NCI-H1694 treated with DMSO at 0.1 percent for 48 hours (cell line): Measurements from ENCODE around the gene FCHSD2.
A peak's percentile ranks its signal among the peaks of the same experiment; 100 is the strongest.
"Not testable (repeated sequence)": the region's sequence is repeated elsewhere in the genome, so short reads cannot be mapped to it uniquely, and the experiment has no call there.

Experiments
- DNase-seq: peaks from one replicate; lab custom pipeline; 2025; lab: John Stamatoyannopoulos, UW

FCHSD2 gene

GRCh38 chr11:72833811-72834493 is 308.2 kb downstream of the FCHSD2 start:
- DNase-seq, result no peak

DNA sequence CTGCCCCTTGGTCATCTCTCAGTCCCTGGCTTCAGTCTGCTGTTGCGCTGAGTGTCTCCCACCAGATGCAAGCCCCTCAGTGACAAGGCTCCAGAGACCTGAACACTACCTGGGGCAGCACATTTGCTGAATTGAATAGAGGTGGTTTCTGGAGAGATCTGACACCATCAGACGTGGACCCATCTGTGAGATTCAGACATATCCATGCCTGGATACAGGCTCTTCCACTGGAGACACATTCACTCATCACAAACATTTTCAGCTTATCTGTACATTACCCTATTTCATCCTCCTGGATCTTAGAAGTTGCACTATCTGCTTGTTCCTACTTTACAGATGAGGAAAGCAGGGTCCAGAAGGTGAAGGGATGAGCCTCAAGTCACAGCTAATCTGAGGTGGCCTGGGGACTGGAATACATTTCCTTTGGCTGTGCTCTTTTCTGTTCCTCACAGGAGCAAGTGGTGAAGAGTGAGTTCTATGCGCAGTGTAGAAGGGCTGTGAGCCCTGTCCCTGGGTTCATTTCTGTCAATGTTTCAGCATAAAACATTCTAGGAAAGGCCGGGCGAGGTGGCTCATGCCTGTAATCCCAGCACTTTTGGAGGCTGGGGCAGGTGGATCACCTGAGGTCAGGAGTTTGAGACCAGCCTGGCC is 308.9 kb downstream of the FCHSD2 start:
- DNase-seq, result no peak

- no peak for DNase-seq
Measured at GRCh38 chr11:72832301-72833082, 309.6 kb downstream of the FCHSD2 start.

- DNase-seq, result peak; percentile 69
Measured at GRCh38 chr11:72831521-72832300, 310.4 kb downstream of the FCHSD2 start.

GRCh38 chr11:72829884-72830533 is 312.1 kb downstream of the FCHSD2 start:
- DNase-seq, result no peak

DNA sequence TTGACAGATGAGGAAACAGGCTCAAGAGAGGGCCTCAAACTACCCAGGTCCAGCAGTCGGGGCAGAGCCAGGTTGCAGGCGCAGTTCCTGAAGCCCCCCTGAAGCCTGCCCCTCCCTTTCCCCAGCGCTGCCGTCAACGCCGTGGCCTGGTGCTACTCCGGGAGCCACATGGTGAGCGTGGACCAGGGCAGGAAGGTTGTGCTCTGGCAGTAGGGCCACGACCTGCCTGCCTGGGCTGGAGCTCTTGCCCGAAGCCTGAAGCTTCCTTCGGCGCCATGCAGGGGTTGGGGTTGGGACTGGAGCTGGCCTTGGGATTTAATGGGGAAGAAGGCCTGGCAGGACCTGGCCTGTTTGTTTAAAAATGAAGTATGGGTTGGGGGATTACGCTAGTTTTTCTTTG is 312.9 kb downstream of the FCHSD2 start:
- no peak for DNase-seq

GRCh38 chr11:72828692-72829101 is 313.4 kb downstream of the FCHSD2 start:
- DNase-seq, result peak; percentile 95

- no peak for DNase-seq
Measured at GRCh38 chr11:72828081-72828567, 314.0 kb downstream of the FCHSD2 start.

DNA sequence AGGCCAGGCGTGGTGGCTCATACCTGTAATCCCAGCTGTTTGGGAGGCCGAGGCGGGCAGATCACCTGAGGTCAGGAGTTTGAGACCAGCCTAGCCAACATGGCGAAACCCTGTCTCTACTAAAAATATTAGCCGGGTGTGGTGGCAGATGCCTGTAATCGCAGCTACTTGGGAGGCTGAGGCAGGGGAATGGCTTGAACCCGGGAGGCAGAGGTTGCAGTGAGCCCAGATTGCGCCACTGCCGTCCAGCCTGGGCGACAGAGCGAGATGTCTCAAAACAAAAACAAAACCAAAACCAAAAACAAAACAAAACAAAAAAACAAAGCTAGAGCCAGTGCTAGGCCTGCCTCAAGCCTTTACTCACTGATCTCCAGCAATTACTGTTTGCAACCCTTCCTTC is 314.5 kb downstream of the FCHSD2 start:
- not testable (repeated sequence) for DNase-seq

DNA sequence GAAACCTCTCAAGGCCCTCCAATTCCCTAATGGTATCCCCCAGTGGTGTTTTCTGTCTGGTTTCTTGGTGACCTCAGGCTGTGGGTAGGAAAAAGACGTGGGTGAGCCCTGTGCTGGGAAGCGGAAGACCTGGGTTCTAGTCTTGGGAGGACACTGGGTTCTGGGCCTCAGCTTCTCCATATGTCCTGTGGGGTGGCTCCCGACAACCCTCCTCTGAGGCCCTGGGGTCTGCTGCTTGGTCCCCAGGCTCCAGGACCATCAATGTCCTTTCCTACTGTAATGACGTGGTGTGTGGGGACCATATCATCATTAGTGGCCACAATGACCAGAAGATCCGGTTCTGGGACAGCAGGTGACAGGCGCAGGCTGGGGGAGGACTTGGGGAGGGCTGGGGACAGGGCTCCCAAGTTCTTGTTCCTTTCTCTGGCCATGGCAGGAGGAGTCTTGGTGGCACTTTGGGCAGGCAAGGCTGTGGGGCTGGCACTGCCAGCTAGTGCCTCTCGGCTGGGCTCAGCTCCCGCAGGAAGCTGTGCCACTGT is 315.1 kb downstream of the FCHSD2 start:
- no peak for DNase-seq

DNA sequence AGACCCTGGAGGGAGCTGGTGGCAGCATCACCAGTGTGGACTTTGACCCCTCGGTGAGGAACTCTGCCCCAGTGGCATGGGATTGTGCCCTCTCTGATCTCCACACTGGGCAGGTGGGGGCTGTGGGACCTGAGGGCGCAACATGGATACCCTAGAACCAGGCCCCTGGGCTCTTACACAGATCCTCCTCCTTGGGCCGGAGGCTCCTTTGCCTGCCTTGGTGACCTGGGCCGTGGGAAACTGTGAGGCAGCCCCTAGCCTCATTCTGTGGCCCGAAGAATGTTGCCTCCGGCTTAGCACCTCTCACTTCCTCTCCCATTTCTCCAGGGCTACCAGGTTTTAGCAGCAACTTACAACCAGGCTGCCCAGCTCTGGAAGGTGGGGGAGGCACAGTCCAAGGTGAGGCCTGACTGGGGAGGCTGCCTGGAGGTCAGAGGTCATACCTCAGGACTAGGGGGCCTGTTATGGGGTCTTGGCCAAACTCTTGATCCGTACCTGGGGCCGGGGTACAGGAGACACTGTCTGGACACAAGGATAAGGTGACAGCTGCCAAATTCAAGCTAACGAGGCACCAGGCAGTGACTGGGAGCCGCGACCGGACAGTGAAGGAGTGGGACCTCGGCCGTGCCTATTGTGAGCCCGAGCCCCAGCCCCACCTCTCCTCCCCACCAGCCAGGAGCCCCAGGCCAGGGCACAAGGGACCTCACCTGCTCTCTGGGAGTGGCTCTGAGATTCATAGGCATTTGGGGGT is 315.8 kb downstream of the FCHSD2 start:
- DNase-seq, result no peak

- no peak for DNase-seq
Measured at GRCh38 chr11:72825661-72826060, 316.5 kb downstream of the FCHSD2 start.

- no peak for DNase-seq
Measured at GRCh38 chr11:72824811-72825505, 317.2 kb downstream of the FCHSD2 start.

- DNase-seq, result no peak
Measured at GRCh38 chr11:72824020-72824419, 318.1 kb downstream of the FCHSD2 start.

DNA sequence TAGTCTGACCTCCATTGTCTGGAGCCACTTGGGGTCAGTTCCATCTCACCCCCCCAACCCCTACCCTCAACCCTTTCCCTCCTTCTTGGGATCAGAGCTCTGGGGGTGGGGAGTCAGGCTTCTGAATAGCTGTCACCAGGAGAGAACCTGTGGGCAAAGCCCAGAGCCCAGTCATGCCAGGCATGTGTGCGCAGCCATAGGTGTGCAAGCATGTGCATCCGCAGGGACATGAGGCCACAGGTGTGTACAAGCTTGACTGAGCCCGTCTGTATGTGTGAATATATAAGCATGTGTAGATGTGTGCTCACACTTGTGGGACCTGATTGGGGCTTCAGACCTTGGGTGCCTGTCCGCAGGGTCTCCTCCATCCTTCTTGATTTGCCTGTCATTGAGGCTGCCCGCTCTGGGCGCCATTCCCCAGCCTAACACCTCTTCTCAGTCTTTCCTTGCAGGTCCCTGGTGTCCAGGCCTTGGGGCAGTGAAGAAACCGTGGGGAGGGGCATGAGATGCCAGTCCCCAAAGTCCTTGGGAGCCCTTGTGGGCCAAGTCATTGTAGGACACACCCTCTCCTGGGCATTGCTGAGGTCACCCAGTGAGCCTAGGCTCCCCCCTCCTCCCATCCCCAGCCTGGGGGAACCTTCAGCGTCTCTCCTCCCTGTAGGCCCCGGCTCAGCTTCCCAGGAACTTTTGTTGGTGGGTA is 318.9 kb downstream of the FCHSD2 start:
- no peak for DNase-seq

DNA sequence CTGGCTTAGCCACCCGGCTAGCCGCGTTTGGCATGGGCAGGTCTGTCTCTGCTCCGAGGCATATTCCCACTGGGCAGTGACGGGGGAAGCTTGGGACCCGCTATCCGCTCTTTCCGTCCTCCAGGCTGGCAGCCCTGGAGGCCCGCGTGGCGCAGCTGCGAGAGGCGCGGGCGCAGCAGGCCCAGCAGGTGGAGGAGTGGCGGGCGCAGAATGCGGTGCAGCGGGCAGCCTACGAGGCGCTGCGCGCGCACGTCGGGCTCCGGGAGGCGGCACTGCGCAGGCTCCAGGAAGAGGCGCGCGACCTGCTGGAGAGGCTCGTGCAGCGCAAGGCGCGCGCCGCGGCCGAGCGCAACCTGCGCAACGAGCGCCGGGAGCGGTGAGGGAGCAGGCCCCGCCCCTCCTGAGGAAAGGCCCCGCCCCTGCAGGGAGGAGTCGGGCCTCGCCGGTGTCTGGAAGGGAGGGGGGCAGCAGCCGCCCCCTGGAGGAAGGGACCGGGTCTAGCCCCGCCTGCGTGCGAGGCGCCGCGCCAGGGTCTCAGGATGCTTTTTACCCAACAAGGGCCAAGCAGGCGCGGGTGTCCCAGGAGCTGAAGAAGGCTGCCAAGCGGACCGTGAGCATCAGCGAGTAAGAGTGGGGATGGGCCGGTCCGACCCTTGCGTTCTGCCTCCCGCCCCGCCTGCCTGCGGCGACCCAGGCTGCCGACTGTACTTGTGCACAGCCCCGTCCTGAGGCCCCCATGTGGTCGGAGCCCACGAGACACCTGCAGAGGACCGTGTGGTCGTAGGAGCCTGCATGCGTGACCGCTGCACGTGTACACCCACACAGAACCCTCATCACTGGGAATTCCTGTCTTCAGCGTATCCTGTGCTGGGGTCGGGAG is 320.0 kb downstream of the FCHSD2 start:
- DNase-seq, result peak; percentile 79

- no peak for DNase-seq
Measured at GRCh38 chr11:72821221-72821919, 320.7 kb downstream of the FCHSD2 start.
